Fibroblast of the aortic adventitia (primary cell): ENCODE results near the gene ASXL1. TPM values are rescaled to one million over a fixed set of nuclear protein-coding genes. Genes with fewer than 3 reads are reported as not detected.
A peak's percentile ranks its signal among the peaks of the same experiment; 100 is the strongest.

ENCODE experiments used
- DNase-seq: peaks from one replicate; pipeline ENCODE4 v3.0.0-alpha.2; 2010; ENCODE audit warnings: low read depth
- H3K4me3 ChIP-seq: 2 replicates; pipeline ENCODE4 v1.5.1; 2011; ENCODE audit warnings: low read depth, mild to moderate bottlenecking, control low read depth, low read length, moderate library complexity
- CTCF ChIP-seq: IDR thresholded peaks from 2 replicates; pipeline ENCODE4 v1.5.1; 2011; ENCODE audit warnings: mild to moderate bottlenecking, low read length, control low read depth, inconsistent platforms; ENCODE audit not compliant: insufficient read depth
- total RNA-seq: library from RNA; depleted of rRNA; stranded (reverse); fragments of >200 nt; gene quantifications from 2 replicates; pipeline ENCODE4 v1.2.3, GENCODE V29; 2012; ENCODE audit warnings: low replicate concordance

ASXL1 gene
- total RNA-seq, 1 donor = 57.4 TPM

GRCh38 chr20:32427996-32428395 is 69.9 kb downstream of the ASXL1 start:
- no peak for DNase-seq
- H3K4me3 ChIP-seq = no peak overlapping the region
- TF ChIP-seq CTCF = no peak

GRCh38 chr20:32429343-32429742 is 71.2 kb downstream of the ASXL1 start:
- H3K4me3 ChIP-seq = no peak overlapping the region
- TF ChIP-seq CTCF = no peak
- DNase-seq = no peak

- DNase-seq = no peak
- no peak overlapping the region for H3K4me3 ChIP-seq
- no peak for TF ChIP-seq CTCF
Observed at GRCh38 chr20:32429745-32430360, 71.7 kb downstream of the ASXL1 start.

GRCh38 chr20:32431457-32431856 is 73.3 kb downstream of the ASXL1 start:
- no peak for TF ChIP-seq CTCF
- DNase-seq = no peak
- no peak overlapping the region for H3K4me3 ChIP-seq

GRCh38 chr20:32432277-32432676 is 74.1 kb downstream of the ASXL1 start:
- no peak for DNase-seq
- TF ChIP-seq CTCF = no peak
- H3K4me3 ChIP-seq = no peak overlapping the region

GRCh38 chr20:32433311-32434021 is 75.3 kb downstream of the ASXL1 start:
- peak; percentile 22 for DNase-seq
- TF ChIP-seq CTCF = no peak
- H3K4me3 ChIP-seq = no peak overlapping the region

GRCh38 chr20:32434434-32434833 is 76.3 kb downstream of the ASXL1 start:
- H3K4me3 ChIP-seq = no peak overlapping the region
- DNase-seq = no peak
- TF ChIP-seq CTCF = no peak
